HG03139 (cell line): ENCODE results near the gene SLC2A10.

ENCODE experiments used
- ATAC-seq: cut with Tn5 transposase; IDR thresholded peaks from one replicate; pipeline ENCODE4 v1.9.1; 2021; ENCODE audit not compliant: unreplicated experiment

Gene SLC2A10

DNA sequence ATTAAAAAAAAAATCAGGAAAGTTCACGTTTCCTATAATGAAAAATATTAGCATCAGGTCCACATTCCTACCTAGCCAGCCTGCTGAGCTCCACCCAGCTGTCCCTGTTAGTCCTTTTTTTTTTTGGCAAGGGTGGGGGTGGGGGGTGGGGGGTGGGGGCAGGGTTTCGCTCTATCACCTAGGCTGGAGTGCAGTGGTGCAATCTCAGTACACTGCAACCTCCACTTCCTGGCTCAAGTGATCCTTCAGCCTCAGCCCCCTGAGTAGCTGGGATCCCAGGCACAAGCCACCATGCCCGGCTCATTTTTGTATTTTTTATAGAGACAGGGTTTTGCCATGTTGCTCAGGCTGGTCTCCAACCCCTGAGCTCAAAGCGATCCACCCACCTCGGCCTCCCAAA is 7.5 kb upstream of the SLC2A10 start:
- no peak for ATAC-seq

DNA sequence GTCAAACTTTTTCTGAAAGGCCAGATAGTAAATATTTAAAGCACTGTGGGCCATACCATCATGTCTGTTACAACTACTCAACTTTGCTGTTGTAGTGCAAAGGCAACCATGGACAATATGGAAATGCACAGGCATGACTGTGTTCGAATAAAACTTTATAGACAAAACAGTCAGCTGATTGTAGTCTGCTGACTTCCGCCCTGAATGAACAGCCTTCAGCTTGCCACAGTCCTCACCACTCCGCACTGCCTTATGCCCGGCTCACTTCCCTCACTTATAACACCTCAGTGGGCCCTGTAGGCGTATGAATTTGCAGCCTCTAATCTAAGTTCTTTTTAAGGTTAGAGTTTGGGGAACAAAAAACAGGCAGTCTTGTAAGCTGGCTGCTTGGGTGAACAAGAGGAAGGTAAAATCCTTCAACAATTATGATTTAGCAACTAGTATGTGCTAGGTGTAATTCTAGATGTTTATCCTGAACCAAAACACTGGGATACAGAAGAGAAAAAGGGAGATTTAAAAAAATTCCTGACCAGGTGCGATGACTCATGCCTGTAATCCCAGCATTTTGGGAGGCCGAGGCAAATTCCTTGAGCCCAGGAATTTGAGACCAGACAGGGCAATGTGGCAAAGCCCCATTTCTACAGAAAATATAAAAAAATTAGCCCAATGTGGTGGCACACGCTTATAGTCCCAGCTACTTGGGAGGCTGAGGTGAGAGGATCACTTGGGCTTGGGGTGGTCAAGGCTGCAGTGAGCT is 6.8 kb upstream of the SLC2A10 start:
- no peak for ATAC-seq

DNA sequence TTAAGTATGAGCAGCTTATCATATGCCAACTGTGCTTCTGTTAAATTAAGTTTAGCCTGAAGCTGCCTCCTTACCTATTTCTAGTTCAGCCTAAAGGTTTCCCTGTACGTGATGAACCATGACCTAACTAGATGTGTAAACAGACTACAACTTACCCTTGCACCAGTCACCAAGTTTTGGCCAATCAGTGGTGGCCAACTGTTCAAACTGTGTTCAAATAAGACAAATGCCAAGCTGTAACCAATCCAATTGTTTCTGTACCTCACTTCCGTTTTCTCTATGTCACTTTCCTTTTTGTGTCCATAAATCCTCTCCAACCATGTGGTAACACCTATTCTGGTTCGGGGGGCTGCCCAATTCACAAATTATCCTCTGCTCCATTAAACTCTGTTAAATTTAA is 6.0 kb upstream of the SLC2A10 start:
- no peak for ATAC-seq

DNA sequence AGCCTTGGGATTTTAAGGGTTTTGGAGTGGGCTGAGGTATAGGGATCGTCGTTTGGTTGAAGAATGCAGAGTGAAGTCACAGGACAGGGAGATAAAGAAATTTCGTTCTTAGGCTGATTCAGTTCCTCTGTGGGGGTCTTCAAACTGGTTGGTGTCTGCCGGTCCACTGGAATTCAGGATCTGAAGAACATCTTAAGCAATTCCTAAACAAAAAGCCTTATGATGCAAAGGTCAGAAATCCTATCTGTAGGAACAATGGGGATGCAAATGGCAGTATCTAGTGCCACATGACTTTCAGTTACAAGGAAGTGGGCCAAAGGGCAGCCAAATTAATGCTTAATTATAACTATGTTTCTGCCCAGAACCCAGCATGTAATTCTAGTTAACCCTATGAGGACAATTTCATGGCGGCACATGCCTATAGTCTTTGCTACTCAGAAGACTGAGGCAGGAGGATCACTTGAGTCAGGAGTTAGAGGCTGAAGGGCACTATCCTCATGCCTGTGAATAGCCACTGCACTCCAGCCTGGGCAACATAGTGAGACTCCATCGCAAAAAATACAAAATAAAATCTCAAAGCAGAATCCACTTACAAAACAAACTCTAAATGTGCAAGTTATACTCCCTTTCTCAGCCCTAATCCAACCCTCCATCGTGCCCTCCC is 4.6 kb upstream of the SLC2A10 start:
- no peak for ATAC-seq

DNA sequence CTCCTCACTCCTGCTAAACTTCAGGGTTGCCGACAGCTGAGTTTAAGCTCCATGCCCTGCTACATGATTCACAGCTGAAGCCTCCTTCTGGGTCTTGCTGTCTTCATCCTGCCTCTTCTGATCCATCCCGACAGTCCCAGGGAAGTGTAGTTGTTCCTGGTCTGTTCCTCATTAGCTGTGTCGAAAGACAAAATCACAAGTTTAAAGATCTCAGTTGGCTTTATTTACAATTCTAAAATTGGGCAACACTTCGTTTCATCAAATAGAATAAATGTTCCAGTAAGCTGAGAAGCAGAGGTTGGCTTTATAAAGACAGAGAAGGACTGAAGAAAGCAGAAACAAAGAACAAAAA is 4.1 kb upstream of the SLC2A10 start:
- ATAC-seq = no peak

DNA sequence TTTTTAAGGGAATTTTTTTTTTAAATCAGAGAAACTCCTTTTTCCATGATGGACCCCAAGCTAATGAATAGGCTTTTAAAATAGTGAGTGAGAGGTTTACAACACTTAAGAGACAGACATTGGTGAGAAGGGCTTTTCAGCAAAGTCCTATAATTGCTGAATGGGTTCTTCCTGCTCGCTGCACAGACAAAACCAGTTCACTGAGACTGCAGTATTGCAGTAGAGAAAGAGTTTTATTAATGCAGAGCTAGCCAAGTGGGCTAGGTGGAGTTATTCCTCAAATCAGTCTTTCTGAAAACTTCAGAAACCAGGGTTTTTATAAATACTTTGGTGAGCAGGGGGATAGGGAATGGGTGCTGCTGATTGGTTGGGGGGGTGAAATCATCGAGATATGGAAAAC is 3.2 kb upstream of the SLC2A10 start:
- ATAC-seq = no peak

DNA sequence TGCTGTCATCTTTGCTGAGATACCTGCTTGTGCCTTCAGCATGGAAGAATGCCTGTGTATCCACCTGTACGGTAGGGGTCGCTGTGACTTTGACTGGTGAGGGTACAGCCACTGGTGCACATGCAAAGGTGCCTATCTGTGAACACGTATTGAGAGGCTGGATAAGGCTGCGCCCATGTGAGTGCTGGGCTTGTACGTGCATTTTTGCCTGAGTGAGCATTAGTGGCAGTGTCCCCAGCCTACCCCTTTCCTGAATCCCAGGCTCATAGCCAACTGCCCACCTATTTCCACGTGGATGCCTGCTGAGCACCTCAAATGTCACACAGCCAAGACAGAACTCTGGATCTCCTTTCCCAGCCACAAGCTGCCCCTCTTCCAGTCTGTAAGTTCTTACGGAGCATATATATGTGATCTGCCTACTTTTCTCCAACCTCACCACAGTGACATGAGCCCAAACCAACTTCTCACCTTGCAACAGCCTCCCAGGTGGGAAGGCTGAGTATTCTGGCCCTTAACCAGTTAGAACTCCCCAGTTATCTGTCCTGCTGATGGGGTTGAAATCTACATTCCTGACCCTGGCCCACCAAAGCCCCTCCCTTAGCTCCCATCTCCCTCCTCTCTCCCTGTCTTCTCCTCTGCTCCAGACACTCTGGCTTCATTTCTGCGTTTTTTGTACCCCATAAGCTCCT is 1.1 kb upstream of the SLC2A10 start:
- no peak for ATAC-seq

DNA sequence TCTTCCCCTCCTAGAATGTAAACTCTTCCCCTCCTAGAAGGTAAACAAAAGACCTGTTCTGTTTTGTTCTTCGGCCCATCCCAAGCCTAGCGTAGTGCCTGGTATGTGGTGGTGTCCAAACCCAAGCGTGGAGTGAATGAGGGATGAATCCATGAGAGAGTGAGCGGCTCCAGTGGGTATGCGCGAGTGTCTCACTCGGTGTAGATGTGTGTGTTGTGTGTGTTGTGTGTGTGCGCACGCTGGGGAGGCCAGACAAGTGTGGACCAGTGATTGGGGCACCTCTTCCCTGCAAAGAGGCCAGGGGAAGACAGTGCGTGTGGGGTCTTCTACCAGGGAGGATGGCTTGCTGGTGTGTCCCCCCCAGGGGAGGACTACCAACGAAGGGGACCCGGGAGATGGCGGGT is 392 bp upstream of the SLC2A10 start:
- ATAC-seq = no peak

DNA sequence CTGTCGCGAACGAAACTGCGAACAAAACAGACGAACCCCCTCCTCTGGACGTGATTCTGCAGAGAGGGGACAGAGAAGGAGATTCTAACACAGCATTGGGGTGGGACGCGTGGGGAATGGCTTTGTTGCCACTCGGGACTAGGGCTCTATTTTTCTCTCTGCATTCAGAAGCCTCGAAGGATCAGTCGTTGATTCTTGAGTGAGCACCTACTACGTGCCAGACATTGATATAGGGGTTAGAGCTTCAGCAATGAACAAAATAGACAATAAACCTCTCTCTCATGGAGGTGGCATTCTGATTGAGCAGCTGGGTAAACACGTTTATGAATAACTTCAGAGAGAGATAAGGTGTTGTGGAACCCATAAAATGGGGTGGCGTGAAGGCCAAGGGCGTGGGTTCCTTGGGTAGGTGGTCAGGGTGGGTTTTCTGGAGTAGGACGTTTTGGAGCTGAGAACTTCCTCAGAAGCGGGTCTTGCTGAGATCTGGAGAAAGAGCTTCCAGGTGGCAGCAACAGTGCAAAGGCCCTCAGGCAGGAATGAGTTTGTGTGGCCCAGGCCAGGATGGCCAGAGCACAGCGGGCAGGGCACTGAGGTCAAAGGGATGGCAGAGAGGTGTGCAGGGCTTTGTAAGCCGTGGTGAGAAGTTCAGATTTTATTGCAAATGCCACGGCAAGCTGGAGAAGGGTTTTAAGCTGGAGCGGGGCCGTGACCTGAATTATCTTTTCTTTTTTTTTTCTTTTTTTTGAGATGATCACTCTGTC is 884 bp downstream of the SLC2A10 start:
- ATAC-seq = no peak

DNA sequence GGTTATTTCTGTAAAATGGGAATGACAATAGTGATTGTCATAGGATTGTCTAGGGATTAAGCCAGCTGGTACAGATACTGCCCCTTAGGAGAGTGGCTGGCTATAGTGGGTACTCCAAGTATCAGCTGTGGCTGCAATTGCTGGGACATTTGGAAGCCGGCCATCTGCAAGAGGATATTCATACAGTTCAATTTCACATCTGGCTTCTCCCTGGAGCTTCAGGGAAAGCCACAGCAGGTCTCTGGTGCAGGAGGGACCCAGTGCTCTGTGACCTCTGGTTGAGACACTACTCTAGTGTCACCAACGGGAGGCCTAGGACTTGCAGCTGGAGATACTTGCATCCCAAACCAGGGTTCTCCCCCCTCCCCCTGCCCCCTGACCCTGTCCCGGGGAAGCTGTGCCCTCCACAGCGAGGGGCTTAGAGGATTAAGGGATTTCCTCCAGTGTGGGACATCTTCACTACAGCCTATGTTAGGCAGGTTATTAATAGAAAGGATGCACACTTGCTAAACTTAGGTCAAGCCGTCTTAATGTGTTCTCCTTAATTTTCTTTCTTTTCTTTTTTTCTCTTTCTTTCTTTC is 2.7 kb downstream of the SLC2A10 start:
- no peak for ATAC-seq

DNA sequence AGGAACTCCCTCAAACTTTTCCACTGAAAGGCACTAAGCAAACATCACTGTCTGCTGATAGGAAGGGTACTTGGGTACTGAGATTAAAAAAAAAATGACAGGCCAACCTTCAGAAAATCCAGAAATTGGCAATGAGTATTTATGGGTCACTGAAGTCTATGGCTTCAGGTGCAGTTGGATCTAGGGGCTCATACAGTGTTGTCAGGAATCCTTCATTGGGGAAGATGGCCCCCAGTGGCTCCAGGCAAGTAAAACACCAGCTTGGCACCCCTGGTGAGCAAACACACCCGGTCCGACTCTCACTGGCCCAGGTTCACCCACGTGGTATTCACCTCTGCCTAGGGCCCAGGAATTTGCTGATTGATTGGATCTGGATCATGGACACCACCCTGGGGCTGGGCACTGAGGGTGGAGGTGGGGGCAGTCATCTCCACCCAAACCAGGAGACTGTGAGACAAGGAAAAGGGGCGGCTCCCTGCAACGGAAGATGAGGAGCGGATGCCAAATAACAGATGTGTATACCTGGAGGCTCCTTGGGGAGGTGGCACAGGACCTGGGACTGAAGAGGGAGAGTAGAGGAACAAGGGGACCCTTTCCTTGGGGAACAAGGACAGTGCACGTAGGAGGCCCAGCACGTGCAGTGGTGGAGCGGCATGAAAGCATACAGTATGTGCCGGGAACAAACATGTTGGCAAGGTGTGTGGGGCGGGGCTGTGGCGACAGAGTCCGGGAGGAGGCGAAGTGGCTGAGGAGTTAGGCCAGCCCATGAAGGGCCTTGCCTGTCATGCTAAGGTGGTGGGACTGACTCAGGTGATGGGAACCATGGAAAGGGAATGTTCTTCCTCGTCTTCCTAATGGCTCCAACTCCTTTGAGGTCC is 4.7 kb downstream of the SLC2A10 start:
- ATAC-seq = no peak

DNA sequence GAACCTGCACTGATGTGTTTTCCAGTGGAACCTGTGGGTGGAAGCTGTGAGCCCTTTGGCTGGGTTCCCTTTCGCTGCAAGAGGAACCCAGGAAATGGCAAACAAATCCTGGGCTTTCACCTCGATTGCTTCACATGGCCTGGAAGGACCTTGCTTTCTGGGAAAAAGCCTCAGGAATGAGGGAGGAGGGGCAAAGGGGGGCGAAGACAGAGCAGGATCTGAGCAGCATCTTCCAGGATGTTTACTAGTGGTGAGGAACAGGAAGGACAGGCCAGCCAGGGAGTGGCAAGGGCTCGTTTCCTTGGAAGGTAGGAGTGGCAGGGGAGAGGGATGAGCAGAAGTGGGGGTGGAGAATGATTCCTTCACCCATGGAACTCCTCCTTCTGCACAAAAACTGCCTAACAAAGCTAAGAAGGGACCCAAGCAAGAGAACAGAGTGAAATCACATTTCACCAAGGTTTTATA is 5.9 kb downstream of the SLC2A10 start:
- ATAC-seq = no peak

DNA sequence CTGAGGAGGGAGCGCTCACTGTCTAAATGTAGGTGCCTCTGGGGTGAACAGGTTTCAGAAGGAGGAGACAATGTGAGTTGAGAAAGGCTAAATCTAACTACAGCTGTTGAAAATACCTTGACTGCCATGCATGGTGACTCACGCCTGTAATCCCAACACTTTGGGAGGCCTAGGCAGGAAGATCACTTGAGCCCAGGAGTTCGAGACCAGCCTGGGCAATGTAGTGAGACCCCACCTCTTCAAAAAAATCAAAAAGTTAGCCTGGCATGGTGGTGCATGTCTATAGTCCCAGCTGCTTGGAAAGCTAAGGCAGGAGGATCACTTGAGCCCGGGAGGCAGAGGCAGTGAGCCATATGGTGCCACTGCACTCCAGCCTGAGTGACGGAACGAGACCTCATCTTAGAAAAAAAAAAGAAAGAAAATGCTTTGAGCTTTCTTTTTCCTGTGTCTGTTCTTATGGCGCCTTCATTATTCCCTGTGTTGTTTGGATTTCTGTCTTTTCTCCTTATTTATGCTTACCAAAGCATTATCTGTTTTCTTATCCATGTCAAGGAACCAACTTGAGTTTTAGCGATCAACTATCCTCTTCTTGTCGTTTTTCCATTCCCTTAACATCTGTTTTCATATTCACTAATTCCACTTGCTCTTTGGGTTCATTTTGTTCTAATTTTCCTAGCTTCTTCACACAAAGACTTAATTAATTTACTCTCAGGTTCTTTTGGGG is 8.5 kb downstream of the SLC2A10 start:
- no peak for ATAC-seq

DNA sequence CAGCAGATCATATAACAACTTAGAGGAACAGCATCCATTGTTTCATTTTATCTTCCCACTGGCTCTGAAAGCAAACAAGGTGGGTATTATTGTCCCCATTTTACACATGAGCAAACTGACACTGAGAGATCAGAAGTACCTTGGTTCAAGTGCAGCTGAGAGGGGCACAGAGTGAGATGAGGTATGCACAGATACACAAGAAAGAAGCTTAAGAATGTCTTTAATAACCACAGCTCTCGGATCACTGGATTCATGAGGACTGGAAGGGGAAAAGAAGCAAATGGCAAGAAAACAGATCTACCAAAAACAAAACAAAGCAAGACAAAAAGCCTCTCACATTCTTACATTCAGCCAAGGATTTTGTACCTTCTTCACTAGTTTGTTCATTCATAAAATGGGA is 10.6 kb downstream of the SLC2A10 start:
- ATAC-seq = no peak

DNA sequence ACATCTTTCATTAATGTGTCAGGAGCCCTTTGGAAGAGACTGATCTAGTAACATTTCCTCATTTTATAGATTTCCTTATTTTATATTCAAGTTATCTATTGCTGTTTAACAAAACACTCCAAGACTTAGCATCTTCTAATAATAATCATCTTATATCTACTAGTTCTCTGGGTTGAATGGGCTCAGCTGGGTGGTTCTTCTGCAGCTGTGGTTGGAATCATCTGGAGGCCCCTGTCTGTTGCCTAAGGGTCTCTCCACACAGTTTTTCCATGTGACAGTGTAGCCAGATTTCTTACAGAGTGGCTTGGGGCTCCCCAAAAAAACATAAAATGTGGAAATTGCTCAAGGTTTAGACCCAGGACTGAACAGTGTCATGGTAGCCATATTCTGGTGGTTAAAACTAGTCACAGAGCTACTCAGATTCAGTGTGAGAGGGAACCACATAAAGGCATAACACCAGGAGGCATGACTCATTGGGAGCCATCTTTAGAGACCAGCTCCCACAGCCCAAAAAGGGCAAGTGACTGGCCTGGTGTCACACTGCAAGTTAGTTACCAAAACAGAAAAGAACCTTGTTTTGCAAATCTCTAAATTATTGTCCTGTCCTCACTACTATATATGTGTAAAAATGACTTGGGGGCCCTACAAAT is 11.5 kb downstream of the SLC2A10 start:
- ATAC-seq = no peak

DNA sequence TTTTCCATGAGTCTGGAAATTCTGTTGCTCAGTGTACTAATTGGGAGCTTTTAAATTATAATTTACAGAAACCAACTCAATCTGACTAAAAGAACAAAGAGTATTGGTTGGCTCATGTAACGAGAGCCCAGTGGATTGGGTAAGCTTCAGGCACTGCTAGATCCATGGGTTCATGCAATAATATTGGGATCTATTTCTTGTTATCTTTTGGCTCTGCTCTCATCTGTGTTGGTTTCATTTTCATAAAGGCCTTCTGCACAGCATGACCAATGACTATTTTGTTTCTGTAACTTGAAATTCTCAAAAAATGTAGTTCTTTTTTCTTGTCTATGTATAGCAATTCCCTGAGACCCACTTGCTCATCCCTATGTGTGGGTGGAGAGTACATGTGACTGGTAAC is 12.0 kb downstream of the SLC2A10 start:
- ATAC-seq = no peak

DNA sequence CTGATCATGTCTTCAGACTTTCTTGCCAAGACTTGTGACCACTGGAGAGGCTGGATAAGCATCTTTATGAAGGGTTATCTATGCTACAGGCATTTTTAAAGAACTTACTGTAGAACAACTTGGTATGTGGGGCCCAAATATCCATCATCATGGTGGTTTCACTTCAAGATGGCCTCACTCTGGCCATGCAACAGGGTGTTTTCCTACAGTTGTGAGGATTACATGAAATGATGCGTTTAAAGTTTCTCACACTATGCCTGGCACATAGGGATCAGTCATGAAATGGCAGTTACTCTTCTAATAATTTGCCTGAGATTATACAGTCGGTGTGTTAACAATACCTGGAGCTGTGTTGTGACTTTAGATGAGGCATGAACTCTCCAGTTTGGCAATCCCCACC is 13.0 kb downstream of the SLC2A10 start:
- no peak for ATAC-seq

DNA sequence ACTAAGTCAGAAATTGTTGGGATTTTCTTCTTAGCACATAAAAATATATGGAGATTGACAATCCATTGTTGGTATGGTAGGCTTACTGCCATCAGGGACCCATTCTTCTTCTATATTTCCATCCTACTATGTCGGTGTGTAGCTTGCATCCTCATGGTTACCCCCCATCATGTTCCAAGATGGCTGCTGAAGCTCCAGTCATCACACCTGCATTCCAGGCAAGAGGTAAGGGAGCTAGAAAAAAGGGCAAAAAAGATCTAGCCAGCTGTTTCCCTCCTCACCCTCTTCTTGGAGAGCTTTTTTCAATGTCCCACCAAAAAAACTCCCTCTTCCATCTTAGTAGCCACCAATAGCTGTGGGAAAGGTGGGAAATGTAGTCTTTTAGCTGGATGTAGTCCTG is 13.6 kb downstream of the SLC2A10 start:
- ATAC-seq = no peak

DNA sequence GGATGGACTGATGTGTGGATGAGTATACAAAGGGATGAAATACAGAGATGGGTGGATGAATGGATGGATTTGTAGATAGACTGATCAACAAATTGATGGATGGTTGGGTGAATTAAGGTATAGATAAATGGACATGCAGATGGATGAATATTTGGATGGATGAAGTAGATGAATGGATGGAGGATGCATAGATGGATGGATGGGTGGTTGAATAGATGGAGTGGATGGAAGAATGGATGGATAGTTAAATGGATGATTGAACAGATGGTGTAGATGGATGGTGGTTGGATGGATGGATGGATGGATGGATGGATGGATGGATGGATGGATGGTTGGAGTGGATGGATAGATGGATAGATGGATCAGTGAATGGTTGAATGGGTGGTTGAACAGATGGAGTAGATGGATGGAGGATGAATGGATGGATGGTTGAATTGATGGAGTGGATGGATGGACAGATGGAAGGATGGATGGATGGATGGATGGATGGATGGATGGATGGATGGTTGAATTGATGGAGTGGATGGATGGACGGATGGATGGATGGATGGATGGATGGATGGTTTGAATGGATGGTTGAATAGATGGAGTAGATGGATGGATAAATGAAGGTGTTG is 15.0 kb downstream of the SLC2A10 start:
- ATAC-seq = no peak
